Nucleus accumbens (tissue), 56 donors: ENCODE data around the gene FBXO7.

ENCODE experiments used
- DNase-seq, 56 donors: peaks; one replicate each; lab custom pipeline; 2025; lab: John Stamatoyannopoulos, UW

FBXO7 gene

GRCh38 chr22:32487461-32487860 is 12.8 kb downstream of the FBXO7 start:
- no peak for DNase-seq

DNA sequence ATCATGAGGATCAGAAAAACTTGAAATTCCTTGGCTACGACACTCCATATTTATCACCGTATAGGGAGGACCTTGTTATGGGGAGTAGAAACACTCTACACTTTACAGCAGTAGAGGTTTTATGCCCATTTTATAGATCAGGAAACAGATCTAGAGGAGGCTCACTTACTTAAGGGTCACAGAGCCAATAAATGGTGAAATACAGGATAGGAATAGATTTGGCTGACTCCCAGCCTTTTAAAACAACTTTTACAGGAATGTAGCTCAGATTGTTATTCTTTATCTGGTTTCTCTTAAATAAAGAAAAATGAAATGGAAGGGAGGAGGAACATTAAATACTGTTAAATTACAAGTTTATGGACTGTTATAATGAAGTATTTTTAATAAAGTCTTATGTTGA is 14.8 kb downstream of the FBXO7 start:
- no peak for DNase-seq

GRCh38 chr22:32490279-32490678 is 15.7 kb downstream of the FBXO7 start:
- no peak for DNase-seq

DNA sequence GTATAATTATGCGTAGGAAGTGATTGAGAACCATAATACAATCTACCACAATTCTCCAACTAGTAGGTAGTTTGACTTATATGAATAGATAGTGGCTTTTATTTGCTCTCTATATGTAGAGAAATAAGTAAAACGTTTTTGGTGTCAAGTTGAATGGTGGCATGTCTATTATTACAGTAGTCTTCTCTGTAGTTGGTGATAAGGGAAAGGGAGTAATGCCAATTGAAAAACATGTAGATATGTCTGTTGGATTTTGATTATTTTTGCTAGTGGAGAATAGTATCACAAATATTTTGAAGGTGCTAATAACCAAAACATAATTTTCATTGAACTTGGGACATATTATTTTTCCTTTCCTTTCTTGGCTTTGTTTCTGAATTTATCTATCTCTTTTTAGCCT is 17.5 kb downstream of the FBXO7 start:
- no peak for DNase-seq

- DNase-seq: no peak
Observed at GRCh38 chr22:32493551-32493950, 18.9 kb downstream of the FBXO7 start.

DNA sequence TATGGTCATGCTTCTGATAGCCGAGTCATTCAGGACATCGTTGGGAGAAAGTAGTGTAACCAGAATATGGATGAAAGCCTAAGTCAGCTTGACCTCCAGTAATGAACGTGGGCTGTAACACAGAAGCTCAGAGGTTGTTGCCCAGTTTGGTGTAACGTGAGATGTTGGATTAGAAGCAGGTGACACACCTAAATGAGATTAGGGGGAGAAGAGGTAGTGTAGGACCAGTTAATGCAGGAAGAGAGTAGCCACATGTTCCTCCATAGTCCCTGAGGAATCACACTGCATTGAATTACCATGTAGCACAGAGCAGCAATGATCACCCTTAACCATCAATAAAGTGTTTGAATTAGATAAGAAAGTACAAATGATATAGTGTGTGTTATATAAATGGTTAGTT is 20.4 kb downstream of the FBXO7 start:
- no peak for DNase-seq

GRCh38 chr22:32499666-32500065 is 25.1 kb downstream of the FBXO7 start:
- no peak for DNase-seq

DNA sequence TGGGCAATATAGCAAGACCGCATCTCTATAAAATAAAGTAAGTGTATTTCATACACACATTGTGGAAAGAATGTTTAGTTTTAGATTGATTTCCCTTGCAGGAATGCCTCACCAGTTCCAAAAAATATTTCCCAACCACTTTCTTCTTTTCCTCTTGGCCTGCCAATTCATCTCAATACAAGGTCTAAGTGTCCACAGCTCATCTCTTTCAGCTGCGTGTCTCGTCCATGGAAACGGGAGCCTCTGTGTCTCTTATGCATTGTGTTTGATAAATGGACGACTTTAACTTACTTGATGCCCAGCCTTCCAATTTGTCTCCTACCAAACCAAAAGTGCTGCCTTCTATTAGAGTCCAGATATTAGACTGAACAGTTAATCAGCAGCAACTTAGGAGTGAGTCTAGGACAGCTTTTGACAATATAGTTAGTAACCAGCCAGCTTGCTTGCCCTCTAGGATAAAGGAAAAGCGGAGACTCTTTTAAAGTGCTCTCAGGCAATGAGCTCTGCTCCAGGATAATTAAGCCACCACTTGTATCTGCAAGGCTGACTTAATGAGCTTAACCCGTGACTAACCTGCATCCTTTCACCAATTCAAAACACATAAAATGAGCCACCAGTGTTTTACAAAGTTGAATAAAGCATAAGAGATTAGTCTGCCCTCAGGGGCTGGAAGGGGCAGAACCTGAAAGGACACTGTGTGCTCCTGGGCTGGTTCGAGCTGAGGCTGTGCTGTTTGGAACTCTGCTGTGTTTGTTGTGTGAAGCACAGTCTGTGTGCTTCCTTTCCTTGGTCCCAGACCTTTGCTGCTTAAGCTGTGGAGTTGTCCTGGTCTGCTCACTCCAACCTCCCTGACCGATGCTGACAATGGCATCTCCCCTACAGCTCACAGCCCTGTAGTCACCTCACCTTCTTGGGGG is 27.5 kb downstream of the FBXO7 start:
- DNase-seq: no peak

DNA sequence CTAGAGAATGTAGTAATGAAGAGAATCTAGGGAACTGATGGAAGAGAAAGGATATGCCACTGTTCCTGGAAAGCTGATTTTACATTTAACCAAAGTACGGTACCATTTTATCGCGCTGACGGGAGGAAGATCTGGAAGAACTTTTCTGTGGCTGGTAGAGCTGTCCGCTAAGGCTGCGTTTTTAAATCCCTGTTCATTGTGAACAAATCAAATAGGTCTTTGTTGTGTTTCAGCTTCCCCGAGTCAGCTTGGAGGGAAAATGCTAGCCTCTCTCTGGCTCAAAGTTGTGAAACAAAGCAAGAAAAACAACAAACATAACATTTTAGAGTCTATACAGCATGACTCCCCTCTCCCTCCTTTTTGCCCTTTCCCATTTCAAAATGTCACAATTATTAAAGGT is 34.4 kb downstream of the FBXO7 start:
- DNase-seq: peak in 7 of 56 donors; percentile 13 to 59 (median 22)

DNA sequence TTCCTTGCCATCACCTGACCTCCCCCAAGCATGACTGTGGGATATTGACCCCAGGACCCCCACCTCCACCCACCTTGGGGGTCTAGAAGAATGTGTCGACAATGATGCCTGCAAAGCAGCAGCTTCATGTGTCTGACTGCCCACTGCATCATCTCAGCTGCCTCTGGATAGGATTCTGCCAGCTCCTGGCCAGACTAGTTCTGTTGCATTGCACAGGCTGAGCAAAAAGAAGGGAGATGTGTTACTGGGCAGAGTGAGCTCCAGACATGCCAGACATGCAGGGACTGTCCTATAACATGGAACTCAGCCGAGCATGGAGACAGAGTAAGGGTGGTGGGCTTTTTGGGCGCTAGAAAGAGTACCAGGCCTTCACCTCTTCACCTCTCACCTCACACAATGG is 36.7 kb downstream of the FBXO7 start:
- DNase-seq: no peak

DNA sequence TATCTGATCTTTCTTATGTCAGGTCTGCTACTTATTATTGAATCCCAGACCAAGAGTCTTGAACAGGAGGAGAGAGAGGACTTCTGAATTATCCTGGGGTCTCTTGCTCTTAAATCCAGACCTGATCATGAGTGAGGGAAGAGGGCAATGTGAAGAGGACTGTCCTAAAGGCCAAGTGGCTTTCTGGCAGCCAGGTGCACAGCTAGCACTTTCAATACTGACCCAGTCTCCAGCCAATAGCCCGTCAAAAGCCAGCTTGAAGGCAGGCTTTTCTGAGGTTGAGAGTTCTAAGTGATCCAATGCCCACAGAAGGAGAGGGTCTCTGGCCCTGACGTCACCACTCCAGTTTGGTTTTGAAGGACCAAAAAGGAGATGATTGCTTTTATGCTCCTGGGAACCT is 37.2 kb downstream of the FBXO7 start:
- no peak for DNase-seq

- DNase-seq: no peak
Observed at GRCh38 chr22:32512267-32512982, 37.8 kb downstream of the FBXO7 start.

DNA sequence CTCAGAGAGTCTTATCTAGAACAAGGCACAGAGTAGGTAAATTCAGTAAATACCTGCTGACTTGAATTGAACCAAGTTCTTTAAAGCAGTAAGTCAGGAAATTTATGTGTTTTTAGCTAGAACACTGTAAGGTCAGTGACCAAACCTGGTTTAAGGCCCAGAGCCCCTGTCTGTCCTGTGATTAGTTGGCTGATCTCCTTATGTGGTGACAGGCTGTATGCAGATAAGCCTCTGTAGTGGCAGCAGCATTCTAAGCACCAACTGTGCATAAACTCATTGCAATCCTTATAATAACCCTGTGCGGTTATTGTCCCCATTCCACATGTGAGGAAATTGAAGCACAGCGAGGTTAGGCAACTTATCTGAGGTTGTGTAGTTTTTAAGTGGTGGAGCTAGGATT is 40.5 kb downstream of the FBXO7 start:
- DNase-seq: no peak

DNA sequence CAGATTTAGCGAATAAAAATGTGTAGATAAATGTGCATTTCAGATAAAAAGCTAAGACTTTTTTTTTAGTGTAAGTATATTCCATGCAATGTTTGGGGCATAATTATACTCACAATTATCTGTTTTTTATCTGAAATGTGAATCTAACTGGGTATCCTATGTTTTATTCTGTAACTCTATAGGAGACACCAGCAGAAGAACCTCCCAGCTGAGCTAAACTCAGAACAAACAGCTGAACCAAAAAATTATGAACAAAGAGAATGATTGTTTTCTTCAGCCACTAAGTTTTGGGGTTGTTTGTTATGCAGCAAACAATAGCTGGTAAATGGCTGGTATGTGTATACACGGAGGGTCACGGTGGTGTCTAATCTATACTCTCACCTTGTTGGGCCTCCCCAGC is 42.9 kb downstream of the FBXO7 start:
- DNase-seq: no peak

- no peak for DNase-seq
Observed at GRCh38 chr22:32517921-32518320, 43.3 kb downstream of the FBXO7 start.

DNA sequence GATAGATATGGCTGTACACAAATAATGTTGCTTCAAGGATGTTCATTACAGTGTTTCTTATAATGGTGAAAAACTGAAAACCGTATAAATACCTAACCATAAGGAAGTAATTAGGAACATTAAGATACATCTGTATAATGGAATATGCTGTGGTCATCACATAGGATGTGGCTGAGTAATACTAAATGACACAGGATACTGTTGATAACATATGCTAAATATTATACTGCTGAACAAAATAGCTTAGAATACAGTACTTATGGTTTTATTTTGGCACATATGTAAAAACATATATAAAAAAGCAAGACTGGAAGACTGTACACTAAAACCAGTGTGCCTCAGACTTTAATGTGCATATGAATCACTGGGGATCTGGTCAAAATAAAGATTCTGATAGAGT is 43.8 kb downstream of the FBXO7 start:
- no peak for DNase-seq

DNA sequence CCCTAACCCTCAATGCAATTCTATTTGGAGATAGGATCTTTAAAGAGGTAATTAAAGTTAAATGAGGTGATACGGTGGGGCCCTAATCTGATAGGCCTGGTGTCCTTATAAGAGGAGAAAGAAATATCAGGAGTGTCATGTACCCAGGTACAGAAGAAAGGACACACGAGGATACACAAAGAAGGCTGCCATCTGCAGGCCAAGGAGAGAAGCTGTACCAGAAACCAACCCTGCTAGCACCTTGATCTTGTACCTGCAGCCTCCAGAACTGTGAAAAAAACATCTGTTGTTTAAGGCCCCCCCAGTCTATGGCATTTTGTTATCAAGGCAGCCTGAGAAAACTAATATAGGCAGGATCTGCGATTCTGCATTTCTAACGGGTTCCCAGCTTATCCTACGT is 44.2 kb downstream of the FBXO7 start:
- no peak for DNase-seq

DNA sequence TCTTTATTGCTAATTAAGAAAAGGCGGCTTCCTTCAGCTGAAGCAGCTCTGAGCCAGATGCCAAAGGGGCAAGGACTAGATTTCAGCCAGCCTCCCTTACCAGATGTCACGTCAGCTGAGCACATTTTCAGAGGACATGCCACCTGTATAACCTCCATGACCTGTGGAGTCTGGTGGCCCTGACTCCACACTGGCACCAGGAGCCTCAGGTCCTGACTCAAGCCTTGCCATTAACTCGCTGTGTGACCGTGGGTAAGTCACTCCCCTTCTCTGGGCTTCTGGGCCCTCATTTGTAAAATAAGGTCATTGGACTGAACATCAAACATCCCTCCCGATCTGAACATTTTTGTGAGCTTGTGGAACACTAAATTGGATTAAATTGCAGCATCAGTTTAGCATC is 46.0 kb downstream of the FBXO7 start:
- DNase-seq: no peak

DNA sequence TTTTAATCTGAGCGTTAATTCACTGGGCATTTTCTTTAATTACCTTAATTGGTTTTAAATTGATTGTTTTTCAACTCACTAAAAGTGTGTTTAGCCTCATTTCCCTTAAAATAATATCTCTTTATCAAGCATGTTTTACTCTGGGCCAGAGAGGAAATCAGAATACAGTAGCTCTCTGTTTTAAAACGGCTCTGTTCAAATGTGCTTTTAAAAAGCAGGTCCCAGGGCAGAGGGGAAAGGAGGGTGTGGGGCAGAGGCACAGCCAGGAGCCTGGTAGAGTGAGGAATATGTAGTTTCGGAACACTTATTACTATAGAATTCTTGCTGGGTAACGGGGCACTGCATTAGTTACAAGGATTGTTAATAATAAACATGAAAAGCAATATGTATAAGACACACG is 47.6 kb downstream of the FBXO7 start:
- peak in 1 of 56 donors; percentile 20 for DNase-seq

- no peak for DNase-seq
Observed at GRCh38 chr22:32527756-32528155, 53.1 kb downstream of the FBXO7 start.

- peak in 46 of 56 donors; percentile 10 to 77 (median 48) for DNase-seq
Observed at GRCh38 chr22:32528316-32528715, 53.7 kb downstream of the FBXO7 start.
